Measurements from ENCODE around the gene MAD2L1BP.
"Not testable (repeated sequence)": the region's sequence is repeated elsewhere in the genome, so short reads cannot be mapped to it uniquely, and the experiment has no call there.

Gene MAD2L1BP

GRCh38 chr6:43627008-43627825, 8.4 kb upstream of the MAD2L1BP start:
- no peak for ATAC-seq
- no peak for DNase-seq

GRCh38 chr6:43628393-43629103, 7.1 kb upstream of the MAD2L1BP start:
- peak; percentile 65 for DNase-seq
- ATAC-seq = peak; percentile 30

GRCh38 chr6:43629104-43629504, 6.5 kb upstream of the MAD2L1BP start, which contains the start of gene GTPBP2:
GTPBP2 (minus strand) TSS chr6:43629264; CDS start chr6:43629162, 102 bp downstream.
- ATAC-seq (peak; percentile 95), DNase-seq (peak; percentile 97)

GRCh38 chr6:43629505-43630300, 5.9 kb upstream of the MAD2L1BP start:
- peak; percentile 93 for DNase-seq

GRCh38 chr6:43630980-43631619, 4.5 kb upstream of the MAD2L1BP start:
- DNase-seq (no peak), ATAC-seq (no peak)

More at GRCh38 chr6:43629505-43630300, 5.9 kb upstream of the MAD2L1BP start:
- ATAC-seq = peak; percentile 79

- ATAC-seq, DNase-seq: not testable (repeated sequence)
Observed at GRCh38 chr6:43633002-43633401, 2.6 kb upstream of the MAD2L1BP start.

GRCh38 chr6:43634702-43635303, 837 bp upstream of the MAD2L1BP start:
- no peak for ATAC-seq

GRCh38 chr6:43636308-43636659, 644 bp downstream of the MAD2L1BP start:
- DNase-seq = no peak
- no peak for ATAC-seq

More at GRCh38 chr6:43634702-43635303, 837 bp upstream of the MAD2L1BP start:
- no peak for DNase-seq

GRCh38 chr6:43639984-43640800, 4.6 kb downstream of the MAD2L1BP start:
- no peak for DNase-seq
- no peak for ATAC-seq

GRCh38 chr6:43644940-43645612, 9.4 kb downstream of the MAD2L1BP start, which contains the start of gene RSPH9:
RSPH9 (plus strand) TSS chr6:43645036; CDS start chr6:43645099, 63 bp downstream.
- ATAC-seq (peak; percentile 84), DNase-seq (peak; percentile 72)

GRCh38 chr6:43645613-43645964, 9.9 kb downstream of the MAD2L1BP start:
- ATAC-seq = no peak
- DNase-seq = no peak

GRCh38 chr6:43647613-43648012, 12.0 kb downstream of the MAD2L1BP start:
- DNase-seq = no peak

GRCh38 chr6:43648248-43648647, 12.6 kb downstream of the MAD2L1BP start:
- DNase-seq = no peak
- no peak for ATAC-seq

More at GRCh38 chr6:43647613-43648012, 12.0 kb downstream of the MAD2L1BP start:
- no peak for ATAC-seq

- not testable (repeated sequence) for DNase-seq, ATAC-seq
Observed at GRCh38 chr6:43652822-43653221, 17.2 kb downstream of the MAD2L1BP start.

- no peak for ATAC-seq
- no peak for DNase-seq
Observed at GRCh38 chr6:43657221-43657802, 21.7 kb downstream of the MAD2L1BP start.

- no peak for ATAC-seq
- no peak for DNase-seq
Observed at GRCh38 chr6:43658161-43658560, 22.5 kb downstream of the MAD2L1BP start.

GRCh38 chr6:43662948-43663347, 27.3 kb downstream of the MAD2L1BP start:
- not testable (repeated sequence) for DNase-seq, ATAC-seq

GRCh38 chr6:43665376-43665775, 29.7 kb downstream of the MAD2L1BP start:
- DNase-seq (no peak), ATAC-seq (no peak)

GRCh38 chr6:43666196-43666920, 30.7 kb downstream of the MAD2L1BP start:
- no peak for ATAC-seq
- DNase-seq = no peak

Measured in stimulated activated naive CD8-positive, alpha-beta T cell treated with anti-CD3 and anti-CD28 coated beads, Interleukin-15, Interleukin-2, amounts not matched to agents 100 U/mL and 50 U/mL, for 24 hours (primary cell).